ENCODE measurements around the gene NSMCE1.

GRCh38 chr16:27210174-27210573 is 58.4 kb downstream of the NSMCE1 start:
- TF ChIP-seq ISL1 (CRISPR knock-in tag; IDR thresholded peaks at IDR 0.05) (no peak), ZNF8 (CRISPR knock-in tag; IDR thresholded peaks at IDR 0.05) (no peak), ZNF565 (CRISPR knock-in tag; conservative IDR thresholded peaks at IDR 0.05; ENCODE audit: low read depth) (no peak), ARNTL (CRISPR knock-in tag; IDR thresholded peaks at IDR 0.05; ENCODE audit: borderline replicate concordance, low read depth) (no peak), TSHZ2 (CRISPR knock-in tag; IDR thresholded peaks at IDR 0.05) (no peak), ESRRG (CRISPR knock-in tag; IDR thresholded peaks at IDR 0.05) (no peak), GLIS3 (CRISPR knock-in tag; IDR thresholded peaks at IDR 0.05) (no peak), PATZ1 (CRISPR knock-in tag; IDR thresholded peaks at IDR 0.05; ENCODE audit: borderline replicate concordance) (no peak), ZC3H10 (CRISPR knock-in tag; IDR thresholded peaks at IDR 0.05) (no peak), RARB (CRISPR knock-in tag; IDR thresholded peaks at IDR 0.05) (no peak)

All from SK-N-SH treated with all-trans-retinoic acid at 6 μM for 48 hours (cell line).